Endothelial cell (in vitro differentiated cells): ENCODE measurements around the gene STRIP1. TPM values are rescaled to one million over a fixed set of nuclear protein-coding genes. Genes with fewer than 3 reads are reported as not detected.

Experiments
- DNase-seq: peaks from one replicate; pipeline ENCODE4 v3.0.0; 2021; ENCODE audit warnings: low spot score
- H3K27ac Mint-ChIP-seq: one replicate; pipeline ENCODE4 v1.8.0; 2021; ENCODE audit warnings: mixed read lengths, inconsistent platforms; ENCODE audit not compliant: unreplicated experiment
- H3K27me3 Mint-ChIP-seq: one replicate; pipeline ENCODE4 v1.8.0; 2021; ENCODE audit warnings: mild to moderate bottlenecking, moderate library complexity, mixed read lengths, inconsistent platforms; ENCODE audit not compliant: unreplicated experiment
- H3K36me3 Mint-ChIP-seq: one replicate; pipeline ENCODE4 v1.8.0; 2021; ENCODE audit warnings: mild to moderate bottlenecking, low read depth, mixed read lengths, inconsistent platforms; ENCODE audit not compliant: unreplicated experiment
- H3K4me1 Mint-ChIP-seq: one replicate; pipeline ENCODE4 v1.8.0; 2021; ENCODE audit warnings: mild to moderate bottlenecking, mixed read lengths, inconsistent platforms; ENCODE audit not compliant: unreplicated experiment
- H3K4me3 Mint-ChIP-seq: one replicate; pipeline ENCODE4 v1.8.0; 2021; ENCODE audit warnings: mild to moderate bottlenecking, mixed read lengths, inconsistent platforms; ENCODE audit not compliant: unreplicated experiment
- H3K9me3 Mint-ChIP-seq: one replicate; pipeline ENCODE4 v1.8.0; 2021; ENCODE audit warnings: mixed read lengths, inconsistent platforms; ENCODE audit not compliant: unreplicated experiment
- CTCF ChIP-seq: fragments of 200-600 bp; sonication (generic); IDR thresholded peaks from one replicate; pipeline ENCODE4 v1.5.0; 2021; ENCODE audit warnings: antibody characterized with exemption; ENCODE audit not compliant: unreplicated experiment
- total RNA-seq: library from RNA; stranded (reverse); fragmentation: NEBNext Ultra II Directional; extraction: Animal tissue kit (Norgen Biotek cat#: 25700); gene quantifications from one replicate; pipeline ENCODE4 v1.2.1, GENCODE V29; 2021; ENCODE audit not compliant: unreplicated experiment

Gene STRIP1
- total RNA-seq, 1 donor from 2014 or later: 65.0 TPM

GRCh38 chr1:110086961-110087360 is 52.5 kb downstream of the STRIP1 start:
- DNase-seq: no peak
- Mint-ChIP-seq H3K9me3 (no peaks in the 10 kb centered on the region), H3K36me3 (no peaks in the 10 kb centered on the region), H3K27me3 (peaks cover 19% of the 10 kb centered on the region), H3K4me1 (peaks cover 56% of the 10 kb centered on the region), H3K27ac (no peak overlapping the region), H3K4me3 (no peak overlapping the region)
- TF ChIP-seq CTCF: no peak

DNA sequence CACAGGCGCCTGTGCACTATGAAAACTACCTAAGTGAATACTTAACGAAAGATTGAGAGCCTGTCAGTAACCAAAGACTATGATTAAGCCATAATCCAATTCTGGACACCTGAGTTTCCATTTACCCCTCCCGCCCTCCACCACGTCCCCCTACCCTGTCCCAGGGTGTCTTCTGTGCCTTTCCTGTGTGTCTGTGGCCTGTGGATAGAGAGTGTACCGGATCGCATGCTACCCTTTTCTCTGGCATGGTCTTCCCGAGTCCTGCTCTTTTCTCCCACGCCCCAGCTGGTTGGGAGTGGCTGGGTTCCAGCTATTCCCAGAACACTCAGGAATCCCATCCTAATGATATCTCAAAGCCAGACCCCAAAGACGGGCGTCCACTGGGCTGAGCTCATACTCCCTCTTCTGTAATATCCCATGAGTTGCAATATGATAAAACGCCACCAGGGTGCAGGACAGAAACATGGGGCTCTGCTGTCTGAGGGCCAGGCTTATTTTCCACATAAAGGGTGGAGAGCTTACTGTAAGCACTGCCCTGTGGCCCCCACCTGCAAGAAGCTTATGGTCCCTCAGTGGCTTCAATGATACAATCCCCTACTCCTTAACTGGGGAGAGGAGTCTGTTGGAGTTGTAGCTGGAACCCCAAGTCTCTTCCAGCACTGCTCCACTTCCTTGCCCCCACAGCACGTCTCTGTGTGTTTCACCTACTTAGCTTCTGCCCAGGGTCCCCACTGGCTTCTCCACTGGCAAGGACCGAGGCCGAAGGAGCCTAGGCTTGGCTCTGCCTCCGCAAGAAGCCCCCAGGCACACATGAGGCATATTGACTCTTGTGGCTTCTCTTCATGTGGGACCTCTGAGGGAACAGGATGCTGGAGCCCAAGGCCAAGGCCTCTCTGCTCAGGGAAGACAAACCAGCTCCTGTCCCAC is 53.7 kb downstream of the STRIP1 start:
- Mint-ChIP-seq H3K27me3 (peaks cover 19% of the 10 kb centered on the region), H3K9me3 (no peaks in the 10 kb centered on the region), H3K36me3 (no peaks in the 10 kb centered on the region), H3K4me1 (peaks cover 52% of the 10 kb centered on the region), H3K27ac (no peak overlapping the region), H3K4me3 (no peak overlapping the region)
- peak; percentile 76 for TF ChIP-seq CTCF
- peak; percentile 77 for DNase-seq

GRCh38 chr1:110088739-110089316 is 54.4 kb downstream of the STRIP1 start:
- Mint-ChIP-seq H3K9me3 (no peaks in the 10 kb centered on the region), H3K4me1 (peaks cover 46% of the 10 kb centered on the region), H3K27ac (no peak overlapping the region), H3K36me3 (no peaks in the 10 kb centered on the region), H3K4me3 (no peak overlapping the region), H3K27me3 (peaks cover 15% of the 10 kb centered on the region)
- TF ChIP-seq CTCF: no peak
- DNase-seq: no peak

DNA sequence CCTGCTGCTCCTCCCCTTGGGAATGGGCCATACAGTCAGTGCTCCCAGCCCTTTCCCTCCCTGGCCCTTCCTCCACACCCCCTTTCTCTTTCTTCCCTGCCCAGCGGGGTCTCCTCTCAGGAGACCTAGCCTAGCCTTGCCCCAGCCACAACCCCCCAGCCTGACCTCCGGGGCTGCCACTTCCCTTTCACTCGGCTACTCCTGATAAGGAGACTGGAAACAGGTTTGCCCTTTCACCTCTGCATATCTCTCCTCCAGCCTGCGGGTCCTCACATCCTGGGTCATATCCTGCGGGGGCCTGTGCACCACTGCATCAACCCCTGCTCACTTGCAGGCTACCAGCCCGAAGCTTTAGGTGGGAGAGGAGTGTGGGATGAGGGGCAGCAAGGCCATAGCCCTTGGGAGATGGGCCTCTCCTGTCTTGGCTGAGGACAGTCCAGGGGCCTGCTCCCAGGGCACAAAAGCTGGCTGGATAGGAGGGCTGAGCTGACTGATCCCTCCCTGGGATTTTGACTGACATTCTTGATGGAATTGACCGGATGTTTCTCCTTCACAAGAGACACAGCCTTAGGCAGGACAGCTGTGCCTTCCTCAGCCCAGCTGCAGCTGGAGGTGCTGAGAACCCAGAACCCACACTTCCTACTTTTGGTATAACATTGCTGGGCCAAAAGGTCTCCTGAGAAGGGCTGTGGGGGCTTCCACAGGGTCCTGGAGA is 55.3 kb downstream of the STRIP1 start:
- Mint-ChIP-seq H3K4me1 (peaks cover 46% of the 10 kb centered on the region), H3K27ac (no peak overlapping the region), H3K4me3 (no peak overlapping the region), H3K36me3 (no peaks in the 10 kb centered on the region), H3K27me3 (peaks cover 18% of the 10 kb centered on the region), H3K9me3 (no peaks in the 10 kb centered on the region)
- no peak for TF ChIP-seq CTCF
- no peak for DNase-seq
